Thoracic aorta (tissue), 2 donors: Measurements from ENCODE around the gene ITGA5. TPM values are rescaled to one million over a fixed set of nuclear protein-coding genes. Genes with fewer than 3 reads are reported as not detected.
A peak's percentile ranks its signal among the peaks of the same experiment; 100 is the strongest.

Source experiments
- ATAC-seq: fragments of 150-250 bp; one replicate; pipeline ENCODE4 v1.8.0; 2017; ENCODE audit warnings: low read depth; ENCODE audit not compliant: insufficient number of reproducible peaks, low FRiP score
- DNase-seq: peaks from one replicate; pipeline ENCODE4 v3.0.0-alpha.2; 2020; ENCODE audit warnings: low spot score
- H3K27ac ChIP-seq, 2 donors: fragments of 200-600 bp; sonication (generic); 1 replicate in 1 of 2; 2 replicates in 1 of 2; pipeline ENCODE4 v1.5.1; 2016; ENCODE audit warnings: mild to moderate bottlenecking in 2 of 2, moderate library complexity in 2 of 2
- H3K27me3 ChIP-seq: fragments of 200-600 bp; sonication (generic); replicated peaks from 2 replicates; pipeline ENCODE4 v1.6.0; 2016; ENCODE audit warnings: mild to moderate bottlenecking; ENCODE audit not compliant: insufficient read depth
- H3K36me3 ChIP-seq: fragments of 200-600 bp; sonication (generic); one replicate; pipeline ENCODE4 v1.5.1; 2016
- H3K4me1 ChIP-seq, 2 donors: fragments of 200-600 bp; sonication (generic); 1 replicate in 1 of 2; 2 replicates in 1 of 2; pipeline versions ENCODE4 v1.5.1 to v1.6.0; 2016; ENCODE audit warnings: low read depth in 2 of 2, mild to moderate bottlenecking in 1 of 2; ENCODE audit not compliant: control insufficient read depth in 1 of 2
- H3K4me3 ChIP-seq: fragments of 200-600 bp; sonication (generic); 2 replicates; pipeline ENCODE4 v1.5.1; 2016; ENCODE audit warnings: mild to moderate bottlenecking
- H3K9me3 ChIP-seq: fragments of 200-600 bp; sonication (generic); 2 replicates; pipeline ENCODE4 v1.5.1; 2016
- CTCF ChIP-seq: fragments of 200-600 bp; sonication (generic); IDR thresholded peaks from one replicate; pipeline ENCODE4 v1.5.1; 2019; ENCODE audit warnings: antibody characterized with exemption
- total RNA-seq, 2 donors: library from RNA; depleted of rRNA; stranded (reverse); fragments of >200 nt; gene quantifications; one replicate each; pipeline versions ENCODE4 v1.1.0 to v1.2.3, GENCODE V29; 2016

The ITGA5 gene
- total RNA-seq, 2 donors from 2014 or later: 752 to 847 TPM

- DNase-seq (no peak), ATAC-seq (no peak)
- no peaks in the 10 kb centered on the region for H3K9me3 ChIP-seq
- peaks cover 0 to 8% of the 10 kb centered on the region in 2 donors for H3K4me1 ChIP-seq
- no peak for TF ChIP-seq CTCF
- no peak overlapping the region for H3K27ac ChIP-seq
- no peaks in the 10 kb centered on the region for H3K27me3 ChIP-seq
- no peak overlapping the region for H3K4me3 ChIP-seq
- no peaks in the 10 kb centered on the region for H3K36me3 ChIP-seq
Measured at GRCh38 chr12:54444206-54444605, 25.1 kb upstream of the ITGA5 start.

- TF ChIP-seq CTCF: no peak
- ATAC-seq: no peak
- no peak overlapping the region for H3K27ac ChIP-seq
Measured at GRCh38 chr12:54443446-54443845, 24.4 kb upstream of the ITGA5 start.

GRCh38 chr12:54442961-54443360 lies 23.9 kb upstream of the ITGA5 start:
- Histone ChIP-seq H3K4me3 (no peak overlapping the region), H3K36me3 (no peaks in the 10 kb centered on the region), H3K27me3 (no peaks in the 10 kb centered on the region), H3K9me3 (no peaks in the 10 kb centered on the region), H3K27ac (no peak overlapping the region), H3K4me1 (peaks cover 0 to 12% of the 10 kb centered on the region in 2 donors)
- no peak for TF ChIP-seq CTCF
- DNase-seq (no peak), ATAC-seq (no peak)

More at GRCh38 chr12:54443446-54443845, 24.4 kb upstream of the ITGA5 start:
- Histone ChIP-seq H3K4me3 (no peak overlapping the region), H3K36me3 (no peaks in the 10 kb centered on the region), H3K27me3 (no peaks in the 10 kb centered on the region), H3K9me3 (no peaks in the 10 kb centered on the region), H3K4me1 (peaks cover 0 to 12% of the 10 kb centered on the region in 2 donors)
- no peak for DNase-seq

GRCh38 chr12:54442099-54442498 lies 23.0 kb upstream of the ITGA5 start:
- no peak overlapping the region for H3K4me3 ChIP-seq
- no peak for ATAC-seq
- no peak overlapping the region for H3K27ac ChIP-seq
- H3K9me3 ChIP-seq: no peaks in the 10 kb centered on the region
- no peaks in the 10 kb centered on the region for H3K36me3 ChIP-seq
- peaks cover 0 to 12% of the 10 kb centered on the region in 2 donors for H3K4me1 ChIP-seq
- TF ChIP-seq CTCF: no peak
- DNase-seq: no peak
- no peaks in the 10 kb centered on the region for H3K27me3 ChIP-seq

- no peak overlapping the region for H3K4me3 ChIP-seq
- no peaks in the 10 kb centered on the region for H3K27me3 ChIP-seq
- TF ChIP-seq CTCF: peak; percentile 84
- H3K9me3 ChIP-seq: no peaks in the 10 kb centered on the region
- H3K4me1 ChIP-seq: peaks cover 0 to 12% of the 10 kb centered on the region in 2 donors
- no peaks in the 10 kb centered on the region for H3K36me3 ChIP-seq
- ATAC-seq (peak; percentile 65), DNase-seq (no peak)
- H3K27ac ChIP-seq: peak overlapping the region in 1 of 2 donors; percentile 29
Measured at GRCh38 chr12:54439521-54440255, 20.6 kb upstream of the ITGA5 start.
